Ishikawa (cell line): Measurements from ENCODE around the gene PSMB2.

ENCODE experiments used
- EP300 ChIP-seq: IDR thresholded peaks from 2 replicates; pipeline ENCODE4 v1.6.1; 2012; ENCODE audit warnings: borderline replicate concordance
- RAD21 ChIP-seq: IDR thresholded peaks from 2 replicates; pipeline ENCODE4 v1.6.1; 2012; ENCODE audit warnings: low read depth

- TF ChIP-seq EP300 (no peak), RAD21 (no peak)
Observed at GRCh38 chr1:35660581-35661473, 19.5 kb upstream of the PSMB2 start.
